HG02678 (cell line): ENCODE measurements around the gene MICAL3.
"Not testable (repeated sequence)": the region's sequence is repeated elsewhere in the genome, so short reads cannot be mapped to it uniquely, and the experiment has no call there.

Experiments used
- ATAC-seq: cut with Tn5 transposase; IDR thresholded peaks from one replicate; pipeline ENCODE4 v1.9.1; 2021; ENCODE audit warnings: mild to moderate bottlenecking, moderate library complexity; ENCODE audit not compliant: unreplicated experiment

The MICAL3 gene

GRCh38 chr22:17774206-17774925 lies 250.0 kb downstream of the MICAL3 start, which contains the start of gene BID:
TSS of gene BID (minus strand) at chr22:17774469. CDS start at chr22:17750116, 24,353 bp downstream.
- ATAC-seq, result peak; percentile 34

- peak; percentile 46 for ATAC-seq
Measured at GRCh38 chr22:17773606-17774205, 250.7 kb downstream of the MICAL3 start.

GRCh38 chr22:17772958-17773605 lies 251.3 kb downstream of the MICAL3 start:
- no peak for ATAC-seq

- no peak for ATAC-seq
Measured at GRCh38 chr22:17772249-17772957, 252.0 kb downstream of the MICAL3 start.

- ATAC-seq, result no peak
Measured at GRCh38 chr22:17770180-17771077, 253.9 kb downstream of the MICAL3 start.

GRCh38 chr22:17769716-17770082 lies 254.7 kb downstream of the MICAL3 start:
- ATAC-seq, result no peak

GRCh38 chr22:17769013-17769715 lies 255.2 kb downstream of the MICAL3 start:
- no peak for ATAC-seq

GRCh38 chr22:17767233-17768065 lies 256.9 kb downstream of the MICAL3 start:
- ATAC-seq, result peak; percentile 82

- not testable (repeated sequence) for ATAC-seq
Measured at GRCh38 chr22:17764852-17765251, 259.5 kb downstream of the MICAL3 start.

GRCh38 chr22:17764036-17764435 lies 260.3 kb downstream of the MICAL3 start:
- no peak for ATAC-seq

- ATAC-seq, result not testable (repeated sequence)
Measured at GRCh38 chr22:17763442-17763841, 260.9 kb downstream of the MICAL3 start.

GRCh38 chr22:17761138-17761488 lies 263.2 kb downstream of the MICAL3 start:
- no peak for ATAC-seq

GRCh38 chr22:17754233-17754925 lies 270.0 kb downstream of the MICAL3 start:
- no peak for ATAC-seq

- no peak for ATAC-seq
Measured at GRCh38 chr22:17753401-17753989, 270.9 kb downstream of the MICAL3 start.

- ATAC-seq, result no peak
Measured at GRCh38 chr22:17751596-17751995, 272.8 kb downstream of the MICAL3 start.

GRCh38 chr22:17749605-17750395 lies 274.6 kb downstream of the MICAL3 start:
- ATAC-seq, result no peak
